Keratinocyte (primary cell): ENCODE data around the gene POU6F2. TPM values are rescaled to one million over a fixed set of nuclear protein-coding genes. Genes with fewer than 3 reads are reported as not detected.

Experiments used
- DNase-seq: peaks from one replicate; pipeline ENCODE4 v3.0.0-alpha.2; 2011; ENCODE audit warnings: low read depth, missing footprints, low spot score
- FAIRE-seq: peaks from 2 replicates; lab custom pipeline; 2011; peaks lifted over from hg19 to GRCh38; lab: Jason Lieb, UNC
- H2AFZ ChIP-seq: 2 replicates; pipeline ENCODE4 v1.6.0; 2012; ENCODE audit warnings: low read length, control low read depth, inconsistent platforms; ENCODE audit not compliant: control insufficient read depth
- H3K27ac ChIP-seq: 2 replicates; pipeline ENCODE4 v1.5.1; 2011; ENCODE audit warnings: low read length; ENCODE audit not compliant: control insufficient read depth, insufficient read depth
- H3K27me3 ChIP-seq: 3 replicates; pipeline ENCODE4 v1.6.0; 2011; ENCODE audit warnings: low read length; ENCODE audit not compliant: control insufficient read depth, insufficient read depth; ENCODE audit errors: extremely low read depth
- H3K36me3 ChIP-seq, 2 experiments: 2 replicates in 1 of 2; 3 replicates in 1 of 2; pipeline ENCODE4 v1.5.1; 2011; ENCODE audit warnings: low read length in 2 of 2, mild to moderate bottlenecking in 1 of 2; ENCODE audit not compliant: control insufficient read depth in 2 of 2, insufficient read depth in 2 of 2; ENCODE audit errors: extremely low read depth in 1 of 2
- H3K4me1 ChIP-seq: 3 replicates; pipeline ENCODE4 v1.5.1; 2011; ENCODE audit warnings: low read length; ENCODE audit not compliant: control insufficient read depth, insufficient read depth; ENCODE audit errors: extremely low read depth
- H3K4me2 ChIP-seq: 3 replicates; pipeline ENCODE4 v1.6.0; 2011; ENCODE audit warnings: low read depth, low read length; ENCODE audit not compliant: control insufficient read depth, insufficient read depth; ENCODE audit errors: extremely low read depth
- H3K4me3 ChIP-seq, 3 experiments: fragments of 200-600 bp in 1 of 3; sonication (generic) in 1 of 3; 2 replicates in 2 of 3; 3 replicates in 1 of 3; pipeline ENCODE4 v1.5.1; 2011 to 2016; ENCODE audit warnings: low read length in 3 of 3, mild to moderate bottlenecking in 3 of 3, control low read depth in 2 of 3, inconsistent platforms in 1 of 3, low read depth in 1 of 3, mixed read lengths in 1 of 3, mixed run types in 1 of 3, moderate library complexity in 1 of 3; ENCODE audit not compliant: control insufficient read depth in 2 of 3, insufficient read depth in 2 of 3; ENCODE audit errors: extremely low read depth in 1 of 3
- H3K79me2 ChIP-seq: 2 replicates; pipeline ENCODE4 v1.6.0; 2012; ENCODE audit warnings: low read length; ENCODE audit not compliant: control insufficient read depth, insufficient read depth
- H3K9ac ChIP-seq: 3 replicates; pipeline ENCODE4 v1.6.0; 2011; ENCODE audit warnings: low read length; ENCODE audit not compliant: control insufficient read depth, insufficient read depth; ENCODE audit errors: extremely low read depth
- H3K9me1 ChIP-seq: 3 replicates; pipeline ENCODE4 v1.6.0; 2011; ENCODE audit warnings: low read length; ENCODE audit not compliant: control insufficient read depth, insufficient read depth; ENCODE audit errors: extremely low read depth
- H3K9me3 ChIP-seq: 2 replicates; pipeline ENCODE4 v1.5.1; 2012; ENCODE audit warnings: low read depth, low read length; ENCODE audit not compliant: control insufficient read depth
- H4K20me1 ChIP-seq: 3 replicates; pipeline ENCODE4 v1.6.0; 2011; ENCODE audit warnings: low read length; ENCODE audit not compliant: control insufficient read depth, insufficient read depth; ENCODE audit errors: extremely low read depth
- EZH2 ChIP-seq: IDR thresholded peaks from one replicate; pipeline ENCODE4 v1.6.1; 2012; ENCODE audit warnings: inconsistent platforms, mild to moderate bottlenecking, low read length, moderate library complexity
- dilution Hi-C: fragments of 300-500 bp; cut with MboI; formaldehyde crosslinking; loops from one replicate; pipeline ENCODE4 v1.7.0; 2020; ENCODE audit warnings: low sequenced_read_pairs; ENCODE audit not compliant: extremely low pct_ligation_motif_present
- polyA plus RNA-seq, 5 experiments: library from polyadenylated mRNA; depleted of rRNA in 3 of 5; stranded (reverse) in 3 of 5; stranded (forward) in 1 of 5; unstranded in 1 of 5; fragments of >200 nt; gene quantifications; 1 replicate in 1 of 5; 2 replicates in 3 of 5; 3 replicates in 1 of 5; pipeline versions ENCODE4 v1.2.1 to v1.2.3, GENCODE V29; 2011 to 2012; ENCODE audit warnings: missing spikeins in 2 of 5, low read depth in 1 of 5, low replicate concordance in 1 of 5
- TF ChIP-seq, protein P1 (sequence below), 3 experiments: IDR thresholded peaks in 1 of 3; conservative IDR thresholded peaks in 1 of 3; optimal IDR thresholded peaks in 1 of 3; 2 replicates in 2 of 3; 3 replicates in 1 of 3; pipeline versions ENCODE3 to v1.5.1; 2011; ENCODE audit warnings: low read length in 3 of 3, mild to moderate bottlenecking in 3 of 3, moderate library complexity in 2 of 3, control low read depth in 1 of 3, inconsistent platforms in 1 of 3; ENCODE audit not compliant: insufficient read depth in 2 of 3; ENCODE audit errors: extremely low read depth in 1 of 3

POU6F2 gene
- polyA plus RNA-seq, 1 donor (not counting 4 experiments of a cell fraction or from before 2014, with no cell fraction given): not detected

DNA sequence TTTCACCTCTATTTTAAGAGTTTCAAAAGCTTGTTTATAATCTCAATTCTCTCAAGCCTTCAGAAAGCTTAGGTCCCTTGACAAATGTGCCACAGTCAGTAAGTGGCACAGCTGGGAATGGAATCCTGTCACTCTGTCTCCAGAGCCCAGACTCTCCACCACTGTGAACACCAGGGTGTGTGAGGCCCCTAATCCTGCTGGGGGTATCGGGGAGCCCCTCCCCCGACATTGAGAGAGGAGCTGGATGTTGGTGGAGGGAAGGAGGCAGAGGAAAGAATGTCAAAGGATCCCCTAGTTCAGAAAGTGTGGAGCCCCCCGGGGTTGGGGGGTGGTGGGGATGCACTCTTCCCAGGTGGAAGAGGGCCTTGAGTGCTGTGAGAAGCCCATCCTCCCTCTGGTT, 454.7 kb downstream of the POU6F2 start:
- Histone ChIP-seq H4K20me1 (no peaks in the 10 kb centered on the region), H3K4me3 (no peak overlapping the region), H3K27ac (no peak overlapping the region), H3K9me1 (no peaks in the 10 kb centered on the region), H3K27me3 (no peaks in the 10 kb centered on the region), H3K9me3 (no peaks in the 10 kb centered on the region), H3K4me1 (no peaks in the 10 kb centered on the region), H3K9ac (no peak overlapping the region), H3K4me2 (no peak overlapping the region), H3K36me3 (no peaks in the 10 kb centered on the region), H3K79me2 (no peaks in the 10 kb centered on the region), H2AFZ (no peak overlapping the region)
- DNase-seq (no peak), FAIRE-seq (no peak)
- no peak for TF ChIP-seq EZH2
- TF ChIP-seq, protein P1, sequence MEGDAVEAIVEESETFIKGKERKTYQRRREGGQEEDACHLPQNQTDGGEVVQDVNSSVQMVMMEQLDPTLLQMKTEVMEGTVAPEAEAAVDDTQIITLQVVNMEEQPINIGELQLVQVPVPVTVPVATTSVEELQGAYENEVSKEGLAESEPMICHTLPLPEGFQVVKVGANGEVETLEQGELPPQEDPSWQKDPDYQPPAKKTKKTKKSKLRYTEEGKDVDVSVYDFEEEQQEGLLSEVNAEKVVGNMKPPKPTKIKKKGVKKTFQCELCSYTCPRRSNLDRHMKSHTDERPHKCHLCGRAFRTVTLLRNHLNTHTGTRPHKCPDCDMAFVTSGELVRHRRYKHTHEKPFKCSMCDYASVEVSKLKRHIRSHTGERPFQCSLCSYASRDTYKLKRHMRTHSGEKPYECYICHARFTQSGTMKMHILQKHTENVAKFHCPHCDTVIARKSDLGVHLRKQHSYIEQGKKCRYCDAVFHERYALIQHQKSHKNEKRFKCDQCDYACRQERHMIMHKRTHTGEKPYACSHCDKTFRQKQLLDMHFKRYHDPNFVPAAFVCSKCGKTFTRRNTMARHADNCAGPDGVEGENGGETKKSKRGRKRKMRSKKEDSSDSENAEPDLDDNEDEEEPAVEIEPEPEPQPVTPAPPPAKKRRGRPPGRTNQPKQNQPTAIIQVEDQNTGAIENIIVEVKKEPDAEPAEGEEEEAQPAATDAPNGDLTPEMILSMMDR (optimal IDR thresholded peaks at IDR 0.05 in 1 of 3, IDR thresholded peaks at IDR 0.05 in 1 of 3, conservative IDR thresholded peaks at IDR 0.05 in 1 of 3; ENCODE audit: extremely low read depth in 1 of 3, insufficient read depth in 2 of 3, low read length in 3 of 3): no peak
- dilution Hi-C loops: no loop called here

DNA sequence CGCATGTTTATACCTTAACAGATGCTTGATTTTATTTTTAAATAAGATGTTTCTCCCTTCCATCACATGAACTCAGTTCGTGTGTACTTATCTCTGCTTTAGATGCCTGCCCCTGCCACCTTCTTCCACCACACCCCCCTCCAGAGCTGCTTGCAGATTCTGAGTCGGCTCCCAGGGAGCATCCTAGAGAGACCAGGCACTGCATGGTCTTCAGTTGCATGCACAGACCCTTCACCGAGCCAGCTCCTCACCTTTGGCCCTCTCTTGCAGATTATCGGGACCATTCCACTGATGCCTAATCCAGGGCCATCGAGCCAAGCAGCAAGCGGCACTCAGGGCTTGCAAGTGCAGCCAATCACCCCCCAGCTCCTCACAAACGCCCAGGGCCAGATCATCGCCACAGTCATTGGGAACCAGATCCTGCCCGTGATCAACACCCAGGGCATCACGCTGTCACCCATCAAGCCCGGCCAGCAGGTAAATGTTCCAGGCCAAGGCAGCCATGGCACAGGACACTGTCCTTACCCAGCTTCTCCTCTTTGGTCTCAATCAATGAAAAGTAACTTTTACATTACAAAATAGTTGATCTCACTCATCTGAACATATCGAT, 455.2 kb downstream of the POU6F2 start:
- Histone ChIP-seq H3K27ac (no peak overlapping the region), H3K27me3 (no peaks in the 10 kb centered on the region), H2AFZ (no peak overlapping the region), H3K36me3 (no peaks in the 10 kb centered on the region), H3K4me2 (no peak overlapping the region), H3K4me3 (no peak overlapping the region), H3K9me3 (no peaks in the 10 kb centered on the region), H3K9me1 (no peaks in the 10 kb centered on the region), H3K9ac (no peak overlapping the region), H3K4me1 (no peaks in the 10 kb centered on the region), H3K79me2 (no peaks in the 10 kb centered on the region), H4K20me1 (no peaks in the 10 kb centered on the region)
- FAIRE-seq: no peak
- dilution Hi-C loops: no loop called here
- no peak for DNase-seq
- no peak for TF ChIP-seq EZH2
- TF ChIP-seq, protein P1 (optimal IDR thresholded peaks at IDR 0.05 in 1 of 3, IDR thresholded peaks at IDR 0.05 in 1 of 3, conservative IDR thresholded peaks at IDR 0.05 in 1 of 3; ENCODE audit: extremely low read depth in 1 of 3, insufficient read depth in 2 of 3, low read length in 3 of 3): no peak
